ENCODE data around the gene STX5.
"Not testable (repeated sequence)": the region's sequence is repeated elsewhere in the genome, so short reads cannot be mapped to it uniquely, and the experiment has no call there.

Gene STX5

DNA sequence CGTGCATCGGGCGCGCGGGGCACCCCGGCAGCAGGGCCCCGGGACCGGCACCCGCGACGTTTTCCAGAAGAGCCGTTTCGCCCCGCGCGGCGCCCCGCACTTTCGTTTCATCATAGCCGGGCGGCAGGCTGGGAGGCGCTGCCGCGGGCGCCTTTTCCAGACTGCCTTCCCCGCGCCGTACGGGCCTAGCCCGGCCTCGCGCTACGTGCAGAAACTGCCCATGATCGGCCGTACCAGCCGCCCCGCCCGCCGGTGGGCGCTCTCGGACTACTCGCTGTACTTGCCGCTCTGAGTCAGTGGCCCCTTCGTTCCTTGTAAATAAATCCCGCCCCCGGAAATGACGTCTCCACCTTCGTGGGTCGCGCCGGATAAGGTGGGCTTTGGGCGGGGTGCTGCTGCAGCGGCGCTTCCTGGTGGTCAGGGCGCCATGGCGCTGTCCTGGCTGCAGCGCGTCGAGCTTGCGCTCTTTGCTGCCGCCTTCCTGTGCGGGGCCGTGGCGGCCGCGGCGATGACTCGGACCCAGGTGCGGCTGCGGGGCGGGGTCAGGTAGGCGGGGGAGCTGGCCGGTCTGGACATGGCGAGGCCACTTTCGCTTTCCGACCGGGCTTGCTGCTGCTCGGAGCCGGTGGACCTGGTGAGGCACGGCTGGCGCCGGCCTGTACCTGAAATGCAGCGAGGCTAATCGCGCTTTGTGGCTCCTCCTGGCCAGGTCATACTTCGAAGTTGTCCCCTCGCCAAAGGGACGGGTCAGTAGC, 44.7 kb downstream of the STX5 start, which contains the start of gene TMEM179B:
Gene TMEM179B, plus strand, starts transcription at position 398 of the 755 bp plus-strand sequence. Its CDS starts 30 bp downstream, at position 428.
- peak; percentile 98 for DNase-seq (ENCODE audit: low read depth, low spot score)

- peak; percentile 49 for DNase-seq (ENCODE audit: low read depth, low spot score)
These were observed 45.4 kb downstream of the STX5 start for GRCh38 chr11:62786318-62787004.

GRCh38 chr11:62782753-62783152, 49.1 kb downstream of the STX5 start:
- DNase-seq (ENCODE audit: low read depth, low spot score) = no peak

DNA sequence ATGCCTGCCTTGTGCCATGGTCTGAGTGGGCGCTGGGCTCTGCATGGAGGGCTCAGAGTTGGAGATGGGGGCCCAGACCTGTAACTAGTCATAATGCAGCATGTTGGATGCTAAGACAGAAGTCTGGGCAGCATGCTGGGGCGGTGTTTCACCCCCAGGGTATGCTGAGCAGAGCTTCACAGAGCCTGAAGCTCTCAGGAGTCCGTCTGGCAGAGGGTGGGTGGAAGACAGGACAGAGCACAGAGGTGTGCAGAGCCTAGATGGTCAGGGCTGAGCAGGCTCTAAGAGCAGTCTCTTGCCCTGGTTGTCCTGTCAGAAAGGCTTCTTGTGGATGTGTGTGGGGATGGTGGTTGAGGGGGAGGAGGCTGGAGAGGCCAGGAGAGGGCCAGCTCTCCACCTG, 53.4 kb downstream of the STX5 start:
- no peak for DNase-seq (ENCODE audit: low read depth, low spot score)

DNA sequence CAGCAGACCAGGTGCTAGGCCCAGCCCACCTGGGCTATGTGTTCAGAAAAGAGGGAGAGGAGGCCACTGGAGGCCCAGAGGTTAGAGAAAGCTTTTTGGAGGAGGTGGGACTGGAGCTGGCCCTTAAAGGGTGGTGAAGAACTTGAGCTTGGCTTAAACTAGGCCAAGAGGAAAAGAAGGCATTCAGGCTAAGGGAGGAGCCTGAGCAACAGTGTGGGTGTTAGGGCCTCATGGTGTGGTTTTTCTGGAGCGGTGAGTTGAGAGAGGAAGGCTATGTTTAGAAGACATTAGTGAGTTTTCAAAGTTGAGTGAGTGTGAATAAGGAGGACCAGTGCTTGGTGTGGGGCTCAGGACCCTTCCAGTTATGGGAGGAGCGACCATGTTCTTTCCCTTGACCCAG, 54.5 kb downstream of the STX5 start:
- DNase-seq (ENCODE audit: low read depth, low spot score) = no peak

- DNase-seq (ENCODE audit: low read depth, low spot score) = no peak
These were observed 56.2 kb downstream of the STX5 start for GRCh38 chr11:62775646-62776045.

DNA sequence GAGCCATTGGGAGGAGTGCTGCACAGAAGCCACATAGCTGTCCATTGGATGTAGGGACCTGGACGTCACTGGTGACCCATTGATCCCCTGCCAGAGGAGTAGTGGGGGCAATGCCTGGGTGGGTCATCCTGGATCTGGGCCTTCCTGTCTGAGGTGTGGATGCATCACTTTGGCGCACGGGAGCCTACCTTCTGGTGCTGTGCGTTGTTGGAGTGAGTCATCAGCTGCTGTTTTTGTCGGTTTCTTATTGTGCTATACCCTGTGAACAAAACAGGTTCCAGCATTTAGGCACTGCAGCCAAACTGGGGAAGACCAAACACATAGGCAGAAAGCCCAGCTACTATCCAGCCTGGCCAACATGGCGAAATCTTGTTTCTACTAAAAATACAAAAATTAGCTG, 57.4 kb downstream of the STX5 start:
- DNase-seq (ENCODE audit: low read depth, low spot score) = no peak

DNA sequence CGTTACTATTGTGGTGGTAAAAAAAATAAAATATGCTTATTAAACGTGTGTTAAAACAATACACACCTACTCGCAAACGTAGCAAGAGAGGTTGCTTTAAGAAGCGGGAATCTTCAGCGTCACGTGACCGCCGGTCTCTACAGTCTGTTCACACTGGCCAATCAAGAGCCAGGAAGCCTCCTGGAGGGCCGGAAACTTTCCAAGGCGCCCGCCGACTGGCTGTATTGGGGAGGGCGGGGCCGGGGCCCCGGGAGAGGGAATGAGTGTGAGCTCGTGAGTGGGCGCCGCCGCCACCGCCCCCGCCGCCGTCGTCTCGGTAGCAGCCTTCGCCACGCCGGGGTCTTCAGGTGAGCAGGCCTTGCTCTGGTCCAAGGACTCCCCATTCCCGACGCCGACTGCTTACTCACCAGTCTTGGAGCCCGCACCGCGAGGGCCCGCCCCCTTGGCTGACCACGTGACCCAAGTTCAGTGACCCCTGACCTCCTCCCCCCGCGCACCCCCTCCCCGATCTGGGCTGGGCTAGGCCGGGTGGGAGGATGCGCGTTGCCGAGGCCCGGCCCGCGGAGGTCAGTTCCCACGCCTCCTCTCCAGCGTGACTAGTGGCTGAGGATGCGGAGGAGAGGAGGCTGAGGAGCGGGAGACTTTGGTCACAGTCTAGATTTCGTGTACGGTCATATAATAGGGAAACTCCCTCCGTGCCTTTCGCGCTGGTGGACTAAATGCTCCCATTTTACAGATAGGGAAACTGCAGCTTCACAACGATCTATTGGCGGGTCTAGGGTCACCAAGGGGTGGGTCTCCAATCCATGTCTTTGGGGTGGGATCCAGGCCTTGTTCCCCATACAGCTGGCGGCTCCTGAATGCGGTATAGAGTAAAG, 60.5 kb downstream of the STX5 start, which contains the start of gene TAF6L:
Gene TAF6L, plus strand, starts transcription at position 253 of the 878 bp plus-strand sequence. CDS start 4,388 bp downstream, outside the sequence.
- DNase-seq (ENCODE audit: low read depth, low spot score) = peak; percentile 83

DNA sequence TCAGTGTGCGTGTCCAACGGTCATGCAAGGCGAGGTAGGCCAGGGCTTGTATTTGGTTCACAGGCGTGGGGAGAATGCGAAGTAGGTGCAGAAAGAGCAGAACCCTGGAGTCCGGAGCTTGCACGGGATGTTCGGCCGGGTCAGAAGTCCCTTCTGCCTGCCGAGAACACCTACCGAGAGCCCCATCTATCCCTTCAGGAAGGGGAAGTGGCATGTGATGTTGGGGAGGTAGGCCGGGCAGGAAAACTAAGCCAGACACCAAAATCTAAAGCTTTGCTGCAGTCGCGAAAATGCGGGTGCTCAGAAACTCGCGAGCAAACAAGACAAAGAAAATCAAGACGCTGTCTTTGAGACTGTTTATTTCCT, 61.1 kb downstream of the STX5 start:
- DNase-seq (ENCODE audit: low read depth, low spot score) = no peak

- DNase-seq (ENCODE audit: low read depth, low spot score) = not testable (repeated sequence)
These were observed 71.0 kb downstream of the STX5 start for GRCh38 chr11:62760867-62761227.

DNA sequence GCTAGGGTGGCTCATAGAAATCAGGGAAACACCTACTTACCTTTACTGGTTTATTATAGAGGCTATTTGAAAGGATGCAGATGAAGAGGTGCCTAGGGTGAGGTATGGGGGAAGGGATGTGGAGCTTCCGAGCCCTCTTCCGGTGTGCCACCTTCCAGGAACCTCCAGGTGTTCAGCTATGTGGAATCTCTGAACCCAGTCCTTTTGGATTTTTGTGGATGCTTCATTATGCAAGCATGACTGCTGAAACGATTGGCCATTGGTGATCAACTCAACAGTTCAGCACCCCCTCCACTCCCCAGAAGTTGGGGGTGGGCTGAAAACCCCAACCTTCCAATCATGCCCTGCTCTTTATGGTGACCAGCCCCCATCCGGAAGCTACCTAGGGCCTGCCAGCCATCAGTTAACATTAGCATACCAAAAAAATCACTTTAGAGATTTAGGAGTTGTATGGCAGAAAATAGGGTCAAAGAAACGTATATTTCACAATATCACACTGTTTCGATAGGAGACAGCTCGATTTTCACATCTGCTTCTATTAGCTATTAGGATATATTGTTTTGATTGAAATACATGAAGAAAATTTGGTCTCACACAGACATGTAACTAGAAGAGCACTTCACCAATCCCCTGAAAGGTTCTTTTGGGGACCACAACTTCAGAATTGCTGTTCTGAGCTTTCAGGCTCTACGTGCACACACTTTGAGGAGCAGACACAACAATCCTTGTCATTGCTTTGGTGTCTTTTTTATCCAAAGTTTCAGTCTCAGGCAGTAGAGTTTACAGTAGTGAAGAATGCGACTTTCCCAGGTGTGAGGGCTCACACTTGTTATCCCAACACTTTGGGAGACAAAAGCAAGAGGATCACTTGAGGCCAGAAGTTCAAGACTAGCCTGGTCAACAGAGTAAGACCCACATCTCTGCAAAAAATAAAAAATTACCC, 73.7 kb downstream of the STX5 start:
- no peak for DNase-seq (ENCODE audit: low read depth, low spot score)
